Activated naive CD8-positive, alpha-beta T cell treated with anti-CD3 and anti-CD28 coated beads, Interleukin-2, amount 50 U/mL, for 24 hours (primary cell): ENCODE results near the gene NOC4L.
"Not testable (repeated sequence)": the region's sequence is repeated elsewhere in the genome, so short reads cannot be mapped to it uniquely, and the experiment has no call there.

Experiments
- ATAC-seq: fragments of 150-1000 bp; cut with Tn5 transposase; one replicate; pipeline ENCODE4 v1.10.0; 2021
- DNase-seq: peaks from one replicate; pipeline ENCODE4 v3.0.0; 2021
- H3K27ac Mint-ChIP-seq: one replicate; pipeline ENCODE4 v1.8.0; 2021; ENCODE audit warnings: mild to moderate bottlenecking, mixed read lengths
- H3K27me3 Mint-ChIP-seq: one replicate; pipeline ENCODE4 v1.8.0; 2021; ENCODE audit warnings: mixed read lengths
- H3K36me3 Mint-ChIP-seq: one replicate; pipeline ENCODE4 v1.8.0; 2021; ENCODE audit warnings: low read depth, mixed read lengths
- H3K4me1 Mint-ChIP-seq: one replicate; pipeline ENCODE4 v1.8.0; 2021; ENCODE audit warnings: mixed read lengths
- H3K4me3 Mint-ChIP-seq: one replicate; pipeline ENCODE4 v1.8.0; 2021; ENCODE audit warnings: mild to moderate bottlenecking, moderate library complexity, mixed read lengths
- H3K9me3 Mint-ChIP-seq: one replicate; pipeline ENCODE4 v1.8.0; 2021; ENCODE audit warnings: mixed read lengths

Gene NOC4L

GRCh38 chr12:132144810-132145168 is 532 bp downstream of the NOC4L start:
- H3K27me3 Mint-ChIP-seq = peaks cover 2% of the 10 kb centered on the region
- peak; percentile 0 for ATAC-seq

GRCh38 chr12:132145334-132145733 is 1.1 kb downstream of the NOC4L start:
- no peak for DNase-seq
- Mint-ChIP-seq H3K36me3 (peaks cover 7% of the 10 kb centered on the region), H3K4me1 (peaks cover 29% of the 10 kb centered on the region), H3K27me3 (peaks cover 2% of the 10 kb centered on the region), H3K4me3 (peak overlapping the region; percentile 89), H3K27ac (peak overlapping the region; percentile 89), H3K9me3 (no peaks in the 10 kb centered on the region)
- ATAC-seq = no peak

More at GRCh38 chr12:132144810-132145168, 532 bp downstream of the NOC4L start:
- peak overlapping the region; percentile 89 for H3K27ac Mint-ChIP-seq
- H3K4me1 Mint-ChIP-seq = peaks cover 29% of the 10 kb centered on the region
- peaks cover 7% of the 10 kb centered on the region for H3K36me3 Mint-ChIP-seq
- H3K9me3 Mint-ChIP-seq = no peaks in the 10 kb centered on the region
- peak overlapping the region; percentile 89 for H3K4me3 Mint-ChIP-seq
- no peak for DNase-seq

- ATAC-seq = no peak
- Mint-ChIP-seq H3K27me3 (peaks cover 2% of the 10 kb centered on the region), H3K27ac (no peak overlapping the region), H3K9me3 (no peaks in the 10 kb centered on the region), H3K4me3 (peak overlapping the region; percentile 89), H3K36me3 (peaks cover 4% of the 10 kb centered on the region), H3K4me1 (peaks cover 29% of the 10 kb centered on the region)
- DNase-seq = no peak
Measured at GRCh38 chr12:132146098-132146497, 1.8 kb downstream of the NOC4L start.

GRCh38 chr12:132146772-132147422 is 2.6 kb downstream of the NOC4L start:
- ATAC-seq = no peak
- Mint-ChIP-seq H3K9me3 (no peaks in the 10 kb centered on the region), H3K27ac (no peak overlapping the region), H3K36me3 (peaks cover 4% of the 10 kb centered on the region), H3K4me3 (no peak overlapping the region), H3K4me1 (peaks cover 29% of the 10 kb centered on the region), H3K27me3 (peaks cover 2% of the 10 kb centered on the region)
- no peak for DNase-seq

- no peak for DNase-seq
- H3K36me3 Mint-ChIP-seq = peaks cover 4% of the 10 kb centered on the region
- H3K4me3 Mint-ChIP-seq = no peak overlapping the region
- ATAC-seq = no peak
- H3K27ac Mint-ChIP-seq = no peak overlapping the region
- H3K9me3 Mint-ChIP-seq = no peaks in the 10 kb centered on the region
- H3K4me1 Mint-ChIP-seq = peaks cover 25% of the 10 kb centered on the region
- peaks cover 2% of the 10 kb centered on the region for H3K27me3 Mint-ChIP-seq
Measured at GRCh38 chr12:132147423-132148367, 3.4 kb downstream of the NOC4L start.

GRCh38 chr12:132148368-132149045 is 4.2 kb downstream of the NOC4L start:
- peaks cover 2% of the 10 kb centered on the region for H3K36me3 Mint-ChIP-seq
- H3K27me3 Mint-ChIP-seq = peaks cover 2% of the 10 kb centered on the region
- H3K4me3 Mint-ChIP-seq = no peak overlapping the region
- H3K4me1 Mint-ChIP-seq = peaks cover 21% of the 10 kb centered on the region
- H3K9me3 Mint-ChIP-seq = no peaks in the 10 kb centered on the region
- DNase-seq (no peak), ATAC-seq (no peak)
- no peak overlapping the region for H3K27ac Mint-ChIP-seq

- DNase-seq, ATAC-seq, H3K9me3 Mint-ChIP-seq, H3K27ac Mint-ChIP-seq, H3K4me3 Mint-ChIP-seq, H3K27me3 Mint-ChIP-seq, H3K36me3 Mint-ChIP-seq: not testable (repeated sequence)
- H3K4me1 Mint-ChIP-seq = peaks cover 19% of the 10 kb centered on the region
Measured at GRCh38 chr12:132149526-132149925, 5.3 kb downstream of the NOC4L start.

GRCh38 chr12:132150780-132151144 is 6.5 kb downstream of the NOC4L start:
- H3K27ac Mint-ChIP-seq = no peak overlapping the region
- H3K27me3 Mint-ChIP-seq = no peaks in the 10 kb centered on the region
- no peak for ATAC-seq
- H3K4me1 Mint-ChIP-seq = peaks cover 8% of the 10 kb centered on the region
- no peaks in the 10 kb centered on the region for H3K9me3 Mint-ChIP-seq
- H3K36me3 Mint-ChIP-seq = no peaks in the 10 kb centered on the region
- DNase-seq = no peak
- no peak overlapping the region for H3K4me3 Mint-ChIP-seq

- no peak overlapping the region for H3K4me3 Mint-ChIP-seq
- no peaks in the 10 kb centered on the region for H3K9me3 Mint-ChIP-seq
- ATAC-seq (no peak), DNase-seq (no peak)
- no peaks in the 10 kb centered on the region for H3K36me3 Mint-ChIP-seq
- H3K27me3 Mint-ChIP-seq = no peaks in the 10 kb centered on the region
- peaks cover 3% of the 10 kb centered on the region for H3K4me1 Mint-ChIP-seq
- H3K27ac Mint-ChIP-seq = no peak overlapping the region
Measured at GRCh38 chr12:132151145-132151765, 7.0 kb downstream of the NOC4L start.

GRCh38 chr12:132151766-132152410 is 7.6 kb downstream of the NOC4L start:
- H3K27ac Mint-ChIP-seq = no peak overlapping the region
- H3K4me3 Mint-ChIP-seq = no peak overlapping the region
- no peaks in the 10 kb centered on the region for H3K27me3 Mint-ChIP-seq
- no peak for DNase-seq
- no peaks in the 10 kb centered on the region for H3K4me1 Mint-ChIP-seq
- no peaks in the 10 kb centered on the region for H3K36me3 Mint-ChIP-seq
- no peak for ATAC-seq
- no peaks in the 10 kb centered on the region for H3K9me3 Mint-ChIP-seq

- no peak for DNase-seq
- Mint-ChIP-seq H3K27me3 (no peaks in the 10 kb centered on the region), H3K9me3 (no peaks in the 10 kb centered on the region), H3K4me3 (no peak overlapping the region), H3K27ac (no peak overlapping the region), H3K4me1 (no peaks in the 10 kb centered on the region), H3K36me3 (no peaks in the 10 kb centered on the region)
- no peak for ATAC-seq
Measured at GRCh38 chr12:132152411-132152821, 8.2 kb downstream of the NOC4L start.

- Mint-ChIP-seq H3K36me3 (no peaks in the 10 kb centered on the region), H3K4me3 (no peak overlapping the region), H3K27ac (no peak overlapping the region), H3K4me1 (no peaks in the 10 kb centered on the region), H3K27me3 (no peaks in the 10 kb centered on the region), H3K9me3 (no peaks in the 10 kb centered on the region)
- no peak for DNase-seq
- no peak for ATAC-seq
Measured at GRCh38 chr12:132152953-132153352, 8.7 kb downstream of the NOC4L start.

- Mint-ChIP-seq H3K36me3 (no peaks in the 10 kb centered on the region), H3K9me3 (no peaks in the 10 kb centered on the region), H3K4me3 (no peak overlapping the region), H3K27me3 (no peaks in the 10 kb centered on the region), H3K4me1 (no peaks in the 10 kb centered on the region), H3K27ac (no peak overlapping the region)
- ATAC-seq = peak; percentile 92
- DNase-seq = peak; percentile 70
Measured at GRCh38 chr12:132153501-132154340, 9.5 kb downstream of the NOC4L start.
